ENCODE data around the gene IGSF8.
"Not testable (repeated sequence)": the region's sequence is repeated elsewhere in the genome, so short reads cannot be mapped to it uniquely, and the experiment has no call there.

The IGSF8 gene

DNA sequence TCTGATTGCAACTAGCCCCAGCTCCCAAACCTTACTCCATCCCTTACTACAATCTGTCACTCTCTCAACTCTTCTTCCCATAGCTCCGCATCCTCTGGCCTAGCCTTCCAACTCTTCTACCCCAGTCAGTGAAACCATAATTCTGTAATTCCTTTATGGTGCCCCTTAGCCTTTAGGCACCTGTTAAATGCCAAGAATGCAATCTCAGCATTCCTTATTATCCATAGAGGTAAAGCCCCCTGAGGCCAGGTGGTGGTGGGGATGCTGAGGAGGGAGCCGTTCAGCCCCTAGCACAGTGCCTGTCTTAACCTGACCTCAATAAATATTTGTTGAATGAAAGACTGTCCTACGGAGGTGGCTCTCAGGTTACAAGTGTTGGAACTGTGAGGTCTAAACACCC, 31.1 kb upstream of the IGSF8 start:
- Mint-ChIP-seq H3K4me3 (no peak overlapping the region), H3K36me3 (ENCODE audit: low read depth) (peaks cover 27% of the 10 kb centered on the region), H3K4me1 (peaks cover 14% of the 10 kb centered on the region), H3K27ac (peak overlapping the region in 2 of 3 experiments; percentile 76 to 80), H3K9me3 (no peaks in the 10 kb centered on the region), H3K27me3 (ENCODE audit: low read depth) (no peaks in the 10 kb centered on the region)
- TF ChIP-seq, protein P1, sequence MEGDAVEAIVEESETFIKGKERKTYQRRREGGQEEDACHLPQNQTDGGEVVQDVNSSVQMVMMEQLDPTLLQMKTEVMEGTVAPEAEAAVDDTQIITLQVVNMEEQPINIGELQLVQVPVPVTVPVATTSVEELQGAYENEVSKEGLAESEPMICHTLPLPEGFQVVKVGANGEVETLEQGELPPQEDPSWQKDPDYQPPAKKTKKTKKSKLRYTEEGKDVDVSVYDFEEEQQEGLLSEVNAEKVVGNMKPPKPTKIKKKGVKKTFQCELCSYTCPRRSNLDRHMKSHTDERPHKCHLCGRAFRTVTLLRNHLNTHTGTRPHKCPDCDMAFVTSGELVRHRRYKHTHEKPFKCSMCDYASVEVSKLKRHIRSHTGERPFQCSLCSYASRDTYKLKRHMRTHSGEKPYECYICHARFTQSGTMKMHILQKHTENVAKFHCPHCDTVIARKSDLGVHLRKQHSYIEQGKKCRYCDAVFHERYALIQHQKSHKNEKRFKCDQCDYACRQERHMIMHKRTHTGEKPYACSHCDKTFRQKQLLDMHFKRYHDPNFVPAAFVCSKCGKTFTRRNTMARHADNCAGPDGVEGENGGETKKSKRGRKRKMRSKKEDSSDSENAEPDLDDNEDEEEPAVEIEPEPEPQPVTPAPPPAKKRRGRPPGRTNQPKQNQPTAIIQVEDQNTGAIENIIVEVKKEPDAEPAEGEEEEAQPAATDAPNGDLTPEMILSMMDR (IDR thresholded peaks at IDR 0.05; ENCODE audit: unreplicated experiment in 3 of 3): no peak

DNA sequence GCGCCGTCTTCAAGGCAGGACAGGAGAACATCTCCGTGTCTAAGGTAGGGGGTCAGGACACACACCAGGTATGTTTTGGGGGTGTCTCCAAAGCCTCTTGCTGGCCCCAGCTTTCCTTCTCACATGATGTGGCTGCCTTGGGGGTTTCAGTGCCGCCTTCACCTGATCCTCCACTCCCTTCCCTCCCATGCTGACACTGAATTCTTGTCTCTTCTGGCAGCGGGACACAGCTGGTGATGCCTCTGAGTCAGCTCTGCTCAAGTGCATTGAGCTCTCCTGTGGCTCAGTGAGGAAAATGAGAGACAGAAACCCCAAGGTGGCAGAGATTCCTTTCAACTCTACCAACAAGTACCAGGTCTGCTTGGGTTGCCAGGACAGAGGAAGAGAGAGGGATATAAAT, 30.6 kb upstream of the IGSF8 start:
- Mint-ChIP-seq H3K36me3 (ENCODE audit: low read depth) (peaks cover 27% of the 10 kb centered on the region), H3K4me1 (peaks cover 16% of the 10 kb centered on the region)
- TF ChIP-seq, protein P1 (IDR thresholded peaks at IDR 0.05; ENCODE audit: unreplicated experiment in 3 of 3): no peak

DNA sequence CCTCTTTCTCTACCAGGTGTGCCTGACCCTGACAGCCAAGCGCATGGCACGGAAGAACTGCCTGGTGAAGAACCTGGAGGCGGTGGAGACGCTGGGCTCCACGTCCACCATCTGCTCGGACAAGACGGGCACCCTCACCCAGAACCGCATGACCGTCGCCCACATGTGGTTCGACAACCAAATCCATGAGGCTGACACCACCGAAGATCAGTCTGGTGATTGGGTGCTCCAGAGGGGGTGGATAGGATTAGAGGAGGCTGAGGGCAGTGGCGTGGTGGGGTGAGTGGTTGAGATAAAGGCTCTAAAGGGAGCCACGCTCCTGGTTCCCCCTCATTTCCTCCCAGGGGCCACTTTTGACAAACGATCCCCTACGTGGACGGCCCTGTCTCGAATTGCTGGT, 30.2 kb upstream of the IGSF8 start:
- peak overlapping the region in 1 of 3 experiments; percentile 80 for H3K27ac Mint-ChIP-seq
- TF ChIP-seq, protein P1 (IDR thresholded peaks at IDR 0.05; ENCODE audit: unreplicated experiment in 3 of 3): no peak
- no peaks in the 10 kb centered on the region for H3K9me3 Mint-ChIP-seq
- peaks cover 27% of the 10 kb centered on the region for H3K36me3 Mint-ChIP-seq (ENCODE audit: low read depth)
- H3K4me1 Mint-ChIP-seq: peaks cover 16% of the 10 kb centered on the region
- H3K27me3 Mint-ChIP-seq (ENCODE audit: low read depth): no peaks in the 10 kb centered on the region
- H3K4me3 Mint-ChIP-seq: no peak overlapping the region

More for the DNA sequence above, 30.6 kb upstream of the IGSF8 start:
- Mint-ChIP-seq H3K9me3 (no peaks in the 10 kb centered on the region), H3K27me3 (ENCODE audit: low read depth) (no peaks in the 10 kb centered on the region), H3K27ac (peak overlapping the region in 2 of 3 experiments; percentile 76 to 80), H3K4me3 (peak overlapping the region in 1 of 3 experiments; percentile 7)

DNA sequence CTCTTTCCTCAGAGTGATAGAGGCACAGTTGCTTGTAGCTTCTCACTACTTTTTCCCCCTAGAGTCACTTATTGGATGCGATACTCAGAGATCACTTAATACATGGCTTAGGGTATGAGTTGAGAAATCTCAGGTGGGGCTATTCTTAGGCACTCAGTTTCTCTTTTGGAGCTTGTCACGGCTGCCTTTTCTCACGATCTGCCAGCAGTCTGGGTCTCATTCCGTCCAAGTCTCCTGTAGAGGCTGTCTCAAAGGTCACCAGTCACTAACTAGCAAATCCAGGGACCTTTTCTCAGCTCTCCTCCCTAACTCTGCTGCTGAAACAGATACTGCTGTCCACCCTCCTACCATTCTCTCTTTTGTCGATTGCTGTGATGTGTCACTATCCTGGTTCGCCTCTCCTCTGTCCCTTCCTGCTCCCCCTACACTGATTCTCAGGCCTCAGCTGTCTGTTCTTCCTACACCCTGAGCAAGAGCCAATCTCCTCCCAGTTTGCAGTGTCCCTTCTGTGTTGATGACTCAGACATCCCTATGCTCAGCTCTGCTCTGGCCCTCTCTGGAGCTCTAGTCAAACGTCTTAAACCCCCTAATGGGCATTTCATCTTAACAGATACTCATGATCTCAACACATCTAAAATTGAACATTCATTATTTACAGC, 29.6 kb upstream of the IGSF8 start:
- Mint-ChIP-seq H3K4me1 (peaks cover 16% of the 10 kb centered on the region), H3K4me3 (no peak overlapping the region), H3K36me3 (ENCODE audit: low read depth) (peaks cover 27% of the 10 kb centered on the region), H3K27ac (peak overlapping the region; percentile 7 to 59 (median 18)), H3K27me3 (ENCODE audit: low read depth) (no peaks in the 10 kb centered on the region), H3K9me3 (no peaks in the 10 kb centered on the region)
- TF ChIP-seq, protein P1 (IDR thresholded peaks at IDR 0.05; ENCODE audit: unreplicated experiment in 3 of 3): no peak

DNA sequence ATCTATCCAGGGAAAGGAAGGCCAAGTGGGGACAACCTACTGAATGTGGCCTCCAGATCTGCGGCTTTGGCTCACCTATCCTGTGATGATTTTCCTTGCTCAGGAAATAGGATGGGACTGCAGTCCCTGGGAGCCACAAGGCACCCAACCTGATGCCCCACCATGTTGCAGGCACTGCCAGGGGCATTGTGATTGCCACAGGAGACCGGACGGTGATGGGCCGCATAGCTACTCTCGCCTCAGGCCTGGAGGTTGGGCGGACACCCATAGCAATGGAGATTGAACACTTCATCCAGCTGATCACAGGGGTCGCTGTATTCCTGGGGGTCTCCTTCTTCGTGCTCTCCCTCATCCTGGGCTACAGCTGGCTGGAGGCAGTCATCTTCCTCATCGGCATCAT, 29.0 kb upstream of the IGSF8 start:
- no peak overlapping the region for H3K27ac Mint-ChIP-seq
- no peak overlapping the region for H3K4me3 Mint-ChIP-seq
- H3K27me3 Mint-ChIP-seq (ENCODE audit: low read depth): no peaks in the 10 kb centered on the region
- TF ChIP-seq, protein P1 (IDR thresholded peaks at IDR 0.05; ENCODE audit: unreplicated experiment in 3 of 3): no peak
- no peaks in the 10 kb centered on the region for H3K9me3 Mint-ChIP-seq
- H3K36me3 Mint-ChIP-seq (ENCODE audit: low read depth): peaks cover 27% of the 10 kb centered on the region
- peaks cover 16% of the 10 kb centered on the region for H3K4me1 Mint-ChIP-seq

DNA sequence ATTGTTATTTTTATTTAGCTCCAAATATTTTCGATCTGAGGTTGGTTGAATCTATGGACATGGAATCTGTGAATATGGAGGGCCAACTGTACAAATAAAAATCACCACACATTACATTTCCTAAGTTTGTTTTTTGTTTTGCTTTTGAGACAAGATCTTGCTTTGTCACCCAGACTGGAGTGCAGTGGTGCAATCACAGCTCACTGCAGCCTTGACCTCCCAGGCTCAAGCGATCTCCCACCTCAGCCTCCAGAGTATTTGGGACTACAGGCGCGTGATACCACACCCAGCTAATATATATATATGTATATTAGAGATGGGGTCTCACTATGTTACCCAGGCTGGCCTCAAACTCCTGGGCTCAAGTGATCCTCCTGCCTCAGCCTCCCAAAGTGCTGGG, 27.9 kb upstream of the IGSF8 start:
- H3K4me1 Mint-ChIP-seq: peaks cover 16% of the 10 kb centered on the region
- H3K27me3 Mint-ChIP-seq (ENCODE audit: low read depth); H3K27ac Mint-ChIP-seq; H3K4me3 Mint-ChIP-seq; H3K9me3 Mint-ChIP-seq: not testable (repeated sequence)
- H3K36me3 Mint-ChIP-seq (ENCODE audit: low read depth): peaks cover 27% of the 10 kb centered on the region

All from nephron (organoid).